Measurements from ENCODE around the gene IARS2.
"Not testable (repeated sequence)": the region's sequence is repeated elsewhere in the genome, so short reads cannot be mapped to it uniquely, and the experiment has no call there.

IARS2 gene

GRCh38 chr1:220113136-220113695 is 19.3 kb downstream of the IARS2 start:
- DNase-seq = no peak

DNA sequence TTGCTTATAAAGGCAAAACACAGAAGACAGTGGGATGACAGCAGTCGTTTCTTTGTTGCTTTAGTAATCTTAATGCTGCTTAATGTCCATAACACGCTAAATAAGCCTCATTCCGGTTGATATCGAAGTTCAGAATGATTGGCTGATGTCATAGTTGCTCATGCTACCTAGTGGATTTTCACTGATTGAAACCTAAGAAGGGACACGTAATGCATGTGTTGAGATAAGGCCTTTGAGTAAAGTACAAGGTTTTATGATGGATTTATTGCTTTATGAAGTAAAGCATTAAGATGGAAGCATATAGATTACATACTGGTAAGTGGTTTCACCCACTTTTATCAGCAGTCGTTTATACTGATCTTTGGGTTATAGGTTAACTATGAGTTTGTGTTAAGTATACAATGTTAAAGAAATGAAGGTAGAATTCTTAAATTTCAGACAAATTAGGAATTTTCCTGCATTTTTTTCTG is 25.1 kb downstream of the IARS2 start:
- no peak for DNase-seq

DNA sequence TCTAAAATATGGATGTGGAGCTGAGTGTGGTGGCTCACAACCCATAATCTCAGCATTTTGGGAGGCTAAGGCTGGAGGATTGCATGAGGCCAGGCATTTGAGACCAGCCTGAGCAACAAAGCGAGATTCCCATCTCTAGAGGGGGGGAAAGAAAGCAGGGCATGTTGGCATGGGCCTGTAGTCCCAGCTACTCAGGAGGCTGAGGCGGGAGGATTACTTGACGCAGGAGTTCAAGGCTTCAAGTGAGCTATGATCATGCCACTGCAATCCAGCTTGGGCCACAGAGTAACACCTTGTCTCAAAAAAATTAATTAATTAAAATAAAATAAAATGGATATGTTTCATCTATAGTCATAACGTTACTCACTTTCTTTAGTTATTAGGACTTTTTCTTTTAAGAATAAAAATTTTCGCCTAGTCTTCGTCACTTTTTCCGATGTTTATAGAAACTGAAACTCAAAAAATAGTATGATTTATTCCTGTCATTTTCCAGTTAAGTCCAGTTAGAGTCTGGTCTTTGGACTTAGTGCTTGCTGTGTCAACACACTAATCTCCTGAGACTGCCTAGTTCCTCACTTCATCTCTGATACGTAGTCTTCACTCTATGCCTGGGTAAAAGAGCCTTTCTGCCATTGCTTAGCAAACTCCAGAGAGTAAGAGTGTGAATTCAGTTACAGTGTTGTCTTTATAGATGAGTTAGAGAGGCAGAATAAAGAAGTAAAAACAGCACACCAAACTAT is 28.0 kb downstream of the IARS2 start:
- no peak for DNase-seq

DNA sequence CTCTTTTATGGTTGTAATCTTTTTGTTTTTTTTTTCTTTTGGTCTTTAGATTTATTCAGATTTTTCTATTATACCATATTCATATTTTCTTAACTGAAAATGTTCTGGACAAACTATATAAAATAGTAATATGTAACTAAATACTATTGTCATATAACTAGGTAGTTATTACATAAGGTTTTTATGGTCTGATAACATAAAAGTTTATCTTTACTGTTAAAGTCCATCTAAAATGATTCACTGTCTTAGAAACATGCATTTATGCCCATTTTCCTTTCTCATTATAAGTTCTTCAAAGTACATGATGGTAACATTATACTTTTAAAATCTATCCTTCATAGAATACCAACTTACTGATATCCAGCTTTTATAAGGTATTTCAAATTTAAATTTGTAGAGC is 29.1 kb downstream of the IARS2 start:
- no peak for DNase-seq

- no peak for DNase-seq
These were observed 30.0 kb downstream of the IARS2 start for GRCh38 chr1:220123889-220124288.

DNA sequence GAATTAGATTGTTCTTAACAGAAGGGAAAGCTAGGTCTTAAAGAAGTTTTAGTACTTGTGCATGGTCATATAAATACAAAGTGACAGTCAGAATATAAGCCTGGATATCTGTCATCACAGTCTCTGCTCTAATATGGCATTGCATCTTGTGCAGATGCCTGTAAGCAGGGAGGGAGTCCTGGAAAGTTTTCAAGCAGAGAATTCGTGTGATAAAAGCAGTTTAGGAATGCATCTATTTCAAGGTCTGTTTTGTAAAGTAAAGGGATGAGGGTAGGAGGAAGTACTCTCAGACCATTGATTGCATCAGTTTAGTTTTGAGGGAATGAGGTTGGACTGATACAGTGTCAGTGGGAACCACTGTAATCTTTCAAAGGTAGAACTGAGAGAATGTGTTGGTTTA is 30.6 kb downstream of the IARS2 start:
- DNase-seq = no peak

DNA sequence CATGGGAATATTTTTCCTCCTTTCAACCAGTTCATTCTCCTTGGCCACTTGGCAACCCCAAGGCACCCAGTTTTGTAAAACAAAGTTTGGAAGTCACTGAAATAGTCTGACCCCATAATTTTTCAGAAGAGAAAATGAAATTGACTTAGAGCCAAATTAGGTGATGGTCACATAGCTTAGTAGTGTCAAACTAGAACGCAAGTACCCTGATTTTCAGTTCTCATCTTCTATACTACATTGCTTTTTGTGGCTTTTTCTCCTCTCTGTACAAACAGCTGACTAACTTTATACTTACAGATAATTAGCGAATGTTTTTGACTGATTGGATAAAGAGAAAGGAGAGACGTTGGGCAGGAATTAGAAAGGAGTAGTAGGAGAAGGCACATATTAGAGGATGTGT is 33.1 kb downstream of the IARS2 start:
- no peak for DNase-seq

- DNase-seq = no peak
These were observed 35.7 kb downstream of the IARS2 start for GRCh38 chr1:220129479-220130210.

- DNase-seq = no peak
These were observed 41.8 kb downstream of the IARS2 start for GRCh38 chr1:220135755-220136154.

- DNase-seq = no peak
These were observed 43.3 kb downstream of the IARS2 start for GRCh38 chr1:220137019-220137786.

- no peak for DNase-seq
These were observed 46.0 kb downstream of the IARS2 start for GRCh38 chr1:220139966-220140365.

GRCh38 chr1:220144051-220144450 is 50.1 kb downstream of the IARS2 start:
- DNase-seq = no peak

- no peak for DNase-seq
These were observed 55.8 kb downstream of the IARS2 start for GRCh38 chr1:220149742-220150141.

DNA sequence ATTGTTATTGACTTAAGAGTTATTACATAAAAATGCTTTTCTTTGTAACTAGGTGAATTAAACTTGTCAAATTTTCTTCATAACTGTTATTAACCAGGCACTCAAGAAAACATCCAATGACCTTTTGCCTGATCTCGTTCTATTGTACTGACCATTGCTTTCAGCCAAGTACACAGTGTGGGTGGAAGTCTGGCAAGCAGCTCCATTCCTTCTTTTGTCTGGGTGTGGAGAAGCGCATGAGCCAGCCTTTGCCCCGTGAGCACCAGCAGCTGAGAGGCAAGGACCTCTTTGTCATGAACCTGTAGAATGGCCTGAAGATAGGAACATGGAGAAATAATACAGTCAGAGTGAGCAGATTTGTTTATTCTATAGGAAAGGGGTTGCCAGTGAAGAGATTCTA is 57.5 kb downstream of the IARS2 start:
- no peak for DNase-seq

GRCh38 chr1:220153147-220153546 is 59.2 kb downstream of the IARS2 start:
- DNase-seq = no peak

DNA sequence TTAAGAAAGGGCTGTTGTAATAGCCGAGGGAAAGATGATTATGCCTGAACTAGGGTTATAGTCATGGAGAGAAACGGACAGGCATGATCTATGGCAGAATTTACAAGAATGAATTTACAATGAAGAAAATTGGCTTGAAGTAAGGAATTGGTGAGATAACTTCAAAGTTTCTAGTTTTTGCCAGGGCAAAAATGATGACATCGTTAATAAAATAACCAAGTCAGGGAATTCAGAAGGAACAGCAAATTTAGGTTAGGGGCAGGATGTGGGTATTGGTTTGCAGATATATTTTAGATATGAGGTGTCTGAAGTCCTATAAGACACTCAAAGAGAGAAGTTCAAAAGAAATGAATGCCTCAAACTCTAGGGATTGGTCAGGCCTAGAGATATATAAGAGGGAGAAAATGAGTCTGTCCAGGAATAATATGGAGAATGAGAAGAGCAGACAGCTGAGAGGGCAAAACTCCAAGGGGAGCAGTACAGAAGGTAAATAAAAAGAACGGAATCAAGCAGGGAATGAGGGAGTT is 62.8 kb downstream of the IARS2 start:
- no peak for DNase-seq

DNA sequence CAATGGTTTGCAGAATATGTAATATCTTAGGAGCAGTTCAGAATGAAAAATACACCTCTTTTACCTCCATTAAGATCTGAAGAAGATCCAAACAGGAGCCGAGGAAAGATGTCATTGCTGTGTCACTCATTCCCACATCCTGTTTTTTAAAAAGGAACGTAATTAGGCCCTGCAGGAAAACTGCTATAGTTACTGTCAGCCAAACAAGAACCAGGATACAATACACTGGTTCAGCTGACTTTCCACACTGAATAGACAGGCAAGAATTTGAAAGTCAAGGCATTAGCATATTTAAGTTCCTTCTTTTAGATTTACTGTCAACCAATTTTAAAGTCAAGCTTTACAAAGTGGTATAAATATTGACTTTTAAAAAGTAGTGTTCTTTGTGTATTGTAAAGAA is 63.8 kb downstream of the IARS2 start:
- no peak for DNase-seq

- DNase-seq = not testable (repeated sequence)
These were observed 64.6 kb downstream of the IARS2 start for GRCh38 chr1:220158530-220158929.

DNA sequence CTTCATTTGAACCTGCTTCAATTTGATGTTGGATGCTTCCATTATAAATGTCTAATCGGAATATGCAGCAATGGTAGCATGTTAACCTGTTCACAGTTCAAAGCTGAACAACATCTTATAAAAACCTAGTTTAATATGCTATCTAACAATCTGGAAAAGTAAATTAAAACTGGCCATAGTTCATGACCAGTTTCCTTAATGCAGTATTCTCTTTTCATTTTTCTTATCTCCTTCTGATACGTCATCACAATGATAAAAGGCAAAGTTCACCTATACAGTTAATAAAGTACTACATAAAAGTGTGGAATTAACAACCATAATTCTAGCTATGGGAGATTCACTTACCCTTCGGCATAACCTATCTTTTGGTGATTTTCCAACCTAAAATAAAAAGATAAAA is 65.1 kb downstream of the IARS2 start:
- DNase-seq = no peak

GRCh38 chr1:220160027-220160426 is 66.1 kb downstream of the IARS2 start:
- DNase-seq = no peak

DNA sequence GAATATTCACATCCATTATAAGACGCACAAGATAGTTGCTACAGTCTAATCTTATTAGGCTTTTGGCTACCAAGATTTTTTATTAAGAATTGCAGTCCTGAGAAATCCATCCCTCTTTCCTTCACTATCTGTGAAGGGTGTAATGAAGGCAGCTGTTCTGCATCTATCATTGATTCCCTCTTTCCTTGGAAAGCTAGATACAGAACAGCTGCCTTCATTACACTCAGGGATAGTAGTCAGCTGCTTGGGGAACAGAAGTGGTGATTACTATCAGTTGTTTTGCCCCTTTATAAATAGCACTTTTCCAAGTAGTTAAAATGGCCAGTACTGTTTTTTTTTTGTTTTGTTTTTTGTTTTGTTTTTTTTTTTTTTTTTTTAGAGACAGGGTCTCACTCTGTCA is 70.2 kb downstream of the IARS2 start:
- no peak for DNase-seq

GRCh38 chr1:220164517-220164916 is 70.6 kb downstream of the IARS2 start:
- no peak for DNase-seq

- DNase-seq = no peak
These were observed 72.9 kb downstream of the IARS2 start for GRCh38 chr1:220166853-220167252.
